ENCODE measurements around the gene KIF17.

The KIF17 gene

GRCh38 chr1:20643080-20643479 lies 74.7 kb downstream of the KIF17 start:
- no peak for DNase-seq (ENCODE audit: low read depth in 1 of 2, low spot score in 1 of 2)
- H3K27me3 ChIP-seq (ENCODE audit: insufficient read depth, poor library complexity, severe bottlenecking): no peaks in the 10 kb centered on the region
- no peak for TF ChIP-seq CTCF (IDR thresholded peaks at IDR 0.05; ENCODE audit: insufficient read depth, low read length)
- TF ChIP-seq, protein P1, sequence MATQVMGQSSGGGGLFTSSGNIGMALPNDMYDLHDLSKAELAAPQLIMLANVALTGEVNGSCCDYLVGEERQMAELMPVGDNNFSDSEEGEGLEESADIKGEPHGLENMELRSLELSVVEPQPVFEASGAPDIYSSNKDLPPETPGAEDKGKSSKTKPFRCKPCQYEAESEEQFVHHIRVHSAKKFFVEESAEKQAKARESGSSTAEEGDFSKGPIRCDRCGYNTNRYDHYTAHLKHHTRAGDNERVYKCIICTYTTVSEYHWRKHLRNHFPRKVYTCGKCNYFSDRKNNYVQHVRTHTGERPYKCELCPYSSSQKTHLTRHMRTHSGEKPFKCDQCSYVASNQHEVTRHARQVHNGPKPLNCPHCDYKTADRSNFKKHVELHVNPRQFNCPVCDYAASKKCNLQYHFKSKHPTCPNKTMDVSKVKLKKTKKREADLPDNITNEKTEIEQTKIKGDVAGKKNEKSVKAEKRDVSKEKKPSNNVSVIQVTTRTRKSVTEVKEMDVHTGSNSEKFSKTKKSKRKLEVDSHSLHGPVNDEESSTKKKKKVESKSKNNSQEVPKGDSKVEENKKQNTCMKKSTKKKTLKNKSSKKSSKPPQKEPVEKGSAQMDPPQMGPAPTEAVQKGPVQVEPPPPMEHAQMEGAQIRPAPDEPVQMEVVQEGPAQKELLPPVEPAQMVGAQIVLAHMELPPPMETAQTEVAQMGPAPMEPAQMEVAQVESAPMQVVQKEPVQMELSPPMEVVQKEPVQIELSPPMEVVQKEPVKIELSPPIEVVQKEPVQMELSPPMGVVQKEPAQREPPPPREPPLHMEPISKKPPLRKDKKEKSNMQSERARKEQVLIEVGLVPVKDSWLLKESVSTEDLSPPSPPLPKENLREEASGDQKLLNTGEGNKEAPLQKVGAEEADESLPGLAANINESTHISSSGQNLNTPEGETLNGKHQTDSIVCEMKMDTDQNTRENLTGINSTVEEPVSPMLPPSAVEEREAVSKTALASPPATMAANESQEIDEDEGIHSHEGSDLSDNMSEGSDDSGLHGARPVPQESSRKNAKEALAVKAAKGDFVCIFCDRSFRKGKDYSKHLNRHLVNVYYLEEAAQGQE (IDR thresholded peaks at IDR 0.05; ENCODE audit: insufficient replicate concordance, low read depth): no peak
- no peak overlapping the region for H3K4me3 ChIP-seq (replicated peaks; ENCODE audit: insufficient read depth, low read length)
- no peak overlapping the region for H3K27ac ChIP-seq (replicated peaks)

- TF ChIP-seq CTCF (IDR thresholded peaks at IDR 0.05; ENCODE audit: insufficient read depth, low read length) (no peak), POLR2AphosphoS5 (IDR thresholded peaks at IDR 0.05; ENCODE audit: low read depth) (no peak), SPI1 (IDR thresholded peaks at IDR 0.05; ENCODE audit: borderline replicate concordance, low read depth) (no peak), GABPA (IDR thresholded peaks at IDR 0.05; ENCODE audit: low read depth) (no peak)
- TF ChIP-seq, protein P1 (IDR thresholded peaks at IDR 0.05; ENCODE audit: insufficient replicate concordance, low read depth): no peak
- Histone ChIP-seq H3K27me3 (ENCODE audit: insufficient read depth, poor library complexity, severe bottlenecking) (no peaks in the 10 kb centered on the region), H3K4me3 (replicated peaks; ENCODE audit: insufficient read depth, low read length) (no peak overlapping the region), H3K27ac (replicated peaks) (no peak overlapping the region)
- DNase-seq (ENCODE audit: low read depth in 1 of 2, low spot score in 1 of 2): no peak
Measured at GRCh38 chr1:20641975-20642374, 75.8 kb downstream of the KIF17 start.

DNA sequence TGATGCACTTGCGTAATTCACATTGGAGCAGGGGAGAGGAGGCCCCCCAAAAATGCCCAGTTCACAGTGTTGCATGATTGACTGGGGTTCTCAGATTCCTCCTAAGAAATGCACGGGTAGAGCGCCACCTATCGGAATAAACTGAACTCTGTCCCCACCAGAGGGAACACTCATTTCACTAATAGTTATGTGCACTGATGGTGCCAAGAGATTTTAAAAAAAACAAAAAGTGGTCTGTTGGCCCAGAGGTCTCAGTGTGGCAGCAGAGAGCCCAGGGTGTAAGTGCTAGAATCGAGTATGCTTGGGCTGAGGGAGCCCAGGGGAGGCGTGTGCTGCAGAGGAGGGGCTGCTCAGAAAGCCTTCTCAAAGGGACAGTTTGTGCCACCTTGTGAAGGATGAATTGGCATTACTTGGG lies 77.6 kb downstream of the KIF17 start:
- DNase-seq (ENCODE audit: low read depth in 1 of 2, low spot score in 1 of 2): peak in 1 of 2 experiments; percentile 54
- H3K4me3 ChIP-seq (replicated peaks; ENCODE audit: insufficient read depth, low read length): no peak overlapping the region
- H3K27me3 ChIP-seq (ENCODE audit: insufficient read depth, poor library complexity, severe bottlenecking): no peaks in the 10 kb centered on the region
- no peak overlapping the region for H3K27ac ChIP-seq (replicated peaks)
- TF ChIP-seq, protein P1 (IDR thresholded peaks at IDR 0.05; ENCODE audit: insufficient replicate concordance, low read depth): no peak
- peak; percentile 56 for TF ChIP-seq CTCF (IDR thresholded peaks at IDR 0.05; ENCODE audit: insufficient read depth, low read length)
